ENCODE measurements around the gene CIAO2A.
"Not testable (repeated sequence)": the region's sequence is repeated elsewhere in the genome, so short reads cannot be mapped to it uniquely, and the experiment has no call there.

CIAO2A gene

GRCh38 chr15:64125978-64126377 is 32.3 kb upstream of the CIAO2A start:
- TF ChIP-seq CTCF (IDR thresholded peaks at IDR 0.05; ENCODE audit: low read depth, low read length, missing control alignments): no peak
- no peak for DNase-seq (ENCODE audit: low read depth)
- no peak overlapping the region for H3K4me3 ChIP-seq (ENCODE audit: low read depth, low read length)

- no peak for DNase-seq (ENCODE audit: low read depth)
- no peak for TF ChIP-seq CTCF (IDR thresholded peaks at IDR 0.05; ENCODE audit: low read depth, low read length, missing control alignments)
- no peak overlapping the region for H3K4me3 ChIP-seq (ENCODE audit: low read depth, low read length)
Measured at GRCh38 chr15:64122936-64123351, 29.3 kb upstream of the CIAO2A start.

GRCh38 chr15:64122444-64122843 is 28.8 kb upstream of the CIAO2A start:
- no peak overlapping the region for H3K4me3 ChIP-seq (ENCODE audit: low read depth, low read length)
- no peak for DNase-seq (ENCODE audit: low read depth)
- TF ChIP-seq CTCF (IDR thresholded peaks at IDR 0.05; ENCODE audit: low read depth, low read length, missing control alignments): no peak

GRCh38 chr15:64121614-64122013 is 28.0 kb upstream of the CIAO2A start:
- DNase-seq (ENCODE audit: low read depth): no peak
- no peak for TF ChIP-seq CTCF (IDR thresholded peaks at IDR 0.05; ENCODE audit: low read depth, low read length, missing control alignments)
- no peak overlapping the region for H3K4me3 ChIP-seq (ENCODE audit: low read depth, low read length)

GRCh38 chr15:64120322-64120721 is 26.7 kb upstream of the CIAO2A start:
- DNase-seq (ENCODE audit: low read depth); H3K4me3 ChIP-seq (ENCODE audit: low read depth, low read length): not testable (repeated sequence)

GRCh38 chr15:64117759-64118487 is 24.3 kb upstream of the CIAO2A start:
- DNase-seq (ENCODE audit: low read depth): no peak
- no peak overlapping the region for H3K4me3 ChIP-seq (ENCODE audit: low read depth, low read length)
- no peak for TF ChIP-seq CTCF (IDR thresholded peaks at IDR 0.05; ENCODE audit: low read depth, low read length, missing control alignments)

GRCh38 chr15:64112904-64113303 is 19.3 kb upstream of the CIAO2A start:
- DNase-seq (ENCODE audit: low read depth): no peak
- no peak overlapping the region for H3K4me3 ChIP-seq (ENCODE audit: low read depth, low read length)
- no peak for TF ChIP-seq CTCF (IDR thresholded peaks at IDR 0.05; ENCODE audit: low read depth, low read length, missing control alignments)
